HCT116 (cell line): ENCODE data around the gene CASP10. TPM values are rescaled to one million over a fixed set of nuclear protein-coding genes. Genes with fewer than 3 reads are reported as not detected.

ENCODE experiments used
- ATAC-seq: fragments of 200-7000 bp; cut with Tn5 transposase; 2 replicates; pipeline ENCODE4 v1.9.1; 2020; ENCODE audit warnings: mild to moderate bottlenecking, moderate library complexity
- BruUV-seq: library from RNA; stranded (reverse); fragments of 400-500 nt; replicated peaks from 2 replicates; lab custom pipeline; 2021; lab: Mats Ljungman, UMichigan
- CTCF ChIA-PET: fragments of 300-600 bp; sonication (Branson Sonifier 250); formaldehyde crosslinking; loops from one replicate; lab custom pipeline; 2021; ENCODE audit warnings: antibody characterized with exemption; lab: Charles Lee
- POLR2A ChIA-PET: fragments of 300-600, 350-600 bp; sonication (Branson Sonifier 250); formaldehyde crosslinking; loops from one replicate; lab custom pipeline; 2021; ENCODE audit warnings: antibody characterized with exemption; lab: Charles Lee
- RAD21 ChIA-PET, 2 experiments: fragments of 300-600 bp; sonication (Branson Sonifier 250); formaldehyde crosslinking; loops; one replicate each; lab custom pipeline; 2023; ENCODE audit warnings: low total read pairs in 2 of 2; ENCODE audit not compliant: uncharacterized antibody in 2 of 2, unreplicated experiment in 2 of 2, low non-redundant PET in 1 of 2; lab: Charles Lee
- DNase-seq: peaks from one replicate; pipeline ENCODE4 v3.0.0-alpha.2; 2010; ENCODE audit warnings: low read depth, low spot score
- H2AFZ ChIP-seq: fragments of 200-600 bp; shearing (Covaris generic), sonication (generic); 2 replicates; pipeline ENCODE4 v1.6.1; 2017; ENCODE audit warnings: low read depth, mixed run types, mixed read lengths, antibody characterized with exemption, low read length; ENCODE audit not compliant: poor library complexity, severe bottlenecking
- H3K27ac ChIP-seq: 2 replicates; pipeline ENCODE4 v1.5.1; 2012; ENCODE audit warnings: low read depth, low read length
- H3K27me3 ChIP-seq: fragments of 200-600 bp; sonication (generic); 2 replicates; pipeline ENCODE4 v1.6.1; 2016; ENCODE audit warnings: mixed run types, low read length, mixed read lengths; ENCODE audit not compliant: insufficient read depth
- H3K36me3 ChIP-seq, 2 experiments: fragments of 200-500 bp in 1 of 2; fragments of 200-600 bp in 1 of 2; sonication (Bioruptor generic) in 1 of 2; sonication (generic) in 1 of 2; 2 replicates each; pipeline versions ENCODE4 v1.5.1 to v1.6.1; 2014 to 2016; ENCODE audit warnings: low read length in 2 of 2, inconsistent platforms in 1 of 2, mixed read lengths in 1 of 2, mixed run types in 1 of 2; ENCODE audit not compliant: insufficient read depth in 2 of 2, control insufficient read depth in 1 of 2
- H3K4me1 ChIP-seq, 2 experiments: fragments of 200-600 bp in 1 of 2; sonication (generic) in 1 of 2; 2 replicates each; pipeline versions ENCODE4 v1.5.1 to v1.6.1; 2012 to 2017; ENCODE audit warnings: low read length in 2 of 2, inconsistent platforms in 1 of 2, mild to moderate bottlenecking in 1 of 2, mixed read lengths in 1 of 2, mixed run types in 1 of 2, moderate library complexity in 1 of 2; ENCODE audit not compliant: insufficient read depth in 2 of 2, control insufficient read depth in 1 of 2
- H3K4me2 ChIP-seq: fragments of 200-600 bp; sonication (generic); 2 replicates; pipeline ENCODE4 v1.6.1; 2017; ENCODE audit warnings: mixed run types, low read length, mixed read lengths
- H3K4me3 ChIP-seq, 2 experiments: fragments of 200-600 bp in 1 of 2; sonication (generic) in 1 of 2; replicated peaks in 1 of 2; 2 replicates each; pipeline ENCODE4 v1.5.1; 2011 to 2016; ENCODE audit warnings: low read length in 2 of 2, control low read depth in 1 of 2, low read depth in 1 of 2, mild to moderate bottlenecking in 1 of 2, mixed read lengths in 1 of 2, mixed run types in 1 of 2
- H3K79me2 ChIP-seq: fragments of 200-600 bp; sonication (generic); 2 replicates; pipeline ENCODE4 v1.6.1; 2017; ENCODE audit warnings: mild to moderate bottlenecking, mixed run types, low read length, moderate library complexity, mixed read lengths; ENCODE audit not compliant: insufficient read depth
- H3K9ac ChIP-seq: fragments of 200-600 bp; sonication (generic); 2 replicates; pipeline ENCODE4 v1.6.1; 2016; ENCODE audit warnings: low read length, mixed read lengths
- H3K9me2 ChIP-seq: fragments of 200-600 bp; sonication (generic), shearing (Covaris generic); 2 replicates; pipeline ENCODE4 v1.6.1; 2017; ENCODE audit warnings: mixed run types, mild to moderate bottlenecking, moderate library complexity; ENCODE audit not compliant: insufficient read depth
- H3K9me3 ChIP-seq, 2 experiments: fragments of 200-500 bp in 1 of 2; fragments of 200-600 bp in 1 of 2; sonication (Bioruptor generic) in 1 of 2; sonication (generic) in 1 of 2; 2 replicates each; pipeline ENCODE4 v1.6.1; 2014 to 2017; ENCODE audit warnings: low read length in 2 of 2, mixed read lengths in 2 of 2, inconsistent platforms in 1 of 2, low read depth in 1 of 2, mild to moderate bottlenecking in 1 of 2, mixed run types in 1 of 2, moderate library complexity in 1 of 2; ENCODE audit not compliant: control insufficient read depth in 1 of 2, insufficient read depth in 1 of 2
- H4K20me1 ChIP-seq: fragments of 200-600 bp; sonication (generic), shearing (Covaris generic); 2 replicates; pipeline ENCODE4 v1.6.1; 2017; ENCODE audit warnings: mixed run types, mild to moderate bottlenecking, moderate library complexity; ENCODE audit not compliant: insufficient read depth
- CBX3 ChIP-seq: IDR thresholded peaks from 2 replicates; pipeline ENCODE4 v1.6.1; 2012; ENCODE audit warnings: low read depth
- CEBPB ChIP-seq: IDR thresholded peaks from 2 replicates; pipeline ENCODE4 v1.6.1; 2012; ENCODE audit warnings: low read depth
- CTCF ChIP-seq, 3 experiments: fragments of 200-600 bp in 1 of 3; sonication (generic) in 1 of 3; IDR thresholded peaks in 2 of 3; conservative IDR thresholded peaks in 1 of 3; 2 replicates each; pipeline ENCODE4 v1.5.1; 2012 to 2017; ENCODE audit warnings: low read depth in 2 of 3, low read length in 2 of 3, antibody characterized with exemption in 1 of 3, borderline replicate concordance in 1 of 3, control low read depth in 1 of 3, mild to moderate bottlenecking in 1 of 3, mixed read lengths in 1 of 3, mixed run types in 1 of 3, moderate library complexity in 1 of 3; ENCODE audit not compliant: insufficient read depth in 1 of 3
- EGR1 ChIP-seq: IDR thresholded peaks from 2 replicates; pipeline ENCODE4 v1.6.1; 2012; ENCODE audit warnings: low read depth
- EZH2 ChIP-seq: fragments of 200-600 bp; sonication (generic); IDR thresholded peaks from 2 replicates; pipeline ENCODE4 v1.6.1; 2017; ENCODE audit warnings: antibody characterized with exemption, mixed run types
- EZH2phosphoT487 ChIP-seq: fragments of 200-600 bp; IDR thresholded peaks from 2 replicates; pipeline ENCODE4 v1.6.1; 2018; ENCODE audit warnings: antibody characterized with exemption, borderline replicate concordance
- FOSL1 ChIP-seq: IDR thresholded peaks from 2 replicates; pipeline ENCODE4 v1.6.1; 2012; ENCODE audit warnings: low read depth
- POLR2A ChIP-seq: IDR thresholded peaks from 2 replicates; pipeline ENCODE4 v1.7.0; 2011; ENCODE audit warnings: borderline replicate concordance; ENCODE audit not compliant: insufficient read depth, insufficient read length; ENCODE audit errors: extremely low read depth
- POLR2AphosphoS5 ChIP-seq: IDR thresholded peaks from 2 replicates; pipeline ENCODE4 v1.6.1; 2011; ENCODE audit warnings: mild to moderate bottlenecking, low read depth, low read length, moderate library complexity
- RAD21 ChIP-seq: IDR thresholded peaks from 2 replicates; pipeline ENCODE4 v1.6.1; 2012; ENCODE audit warnings: low read depth, mild to moderate bottlenecking
- SIN3A ChIP-seq: IDR thresholded peaks from 2 replicates; pipeline ENCODE4 v1.6.1; 2012; ENCODE audit warnings: low read depth
- TCF7L2 ChIP-seq: IDR thresholded peaks from 2 replicates; pipeline ENCODE4 v1.7.0; 2011; ENCODE audit warnings: borderline replicate concordance, inconsistent platforms; ENCODE audit not compliant: insufficient read depth, insufficient read length; ENCODE audit errors: extremely low read depth
- YY1 ChIP-seq: IDR thresholded peaks from 2 replicates; pipeline ENCODE4 v1.6.1; 2011; ENCODE audit warnings: low read length, low read depth, moderate library complexity, mild to moderate bottlenecking; ENCODE audit not compliant: insufficient replicate concordance; ENCODE audit errors: extremely low read depth
- ZFX ChIP-seq: fragments of 450-650 bp; IDR thresholded peaks from 2 replicates; pipeline ENCODE4 v1.6.1; 2017
- ZNF274 ChIP-seq: fragments of 200-500 bp; sonication (Bioruptor generic); IDR thresholded peaks from 2 replicates; pipeline ENCODE4 v1.6.1; 2014; ENCODE audit warnings: mild to moderate bottlenecking, low read depth, low read length, inconsistent platforms
- intact Hi-C: fragments of 100-400 bp; cut with micrococcal nuclease; formaldehyde crosslinking; loops from 2 replicates; pipeline ENCODE4 v1.10.0; 2022
- total RNA-seq: library from RNA; stranded (reverse); gene quantifications from one replicate; pipeline ENCODE4 v1.2.1, GENCODE V29; 2021; ENCODE audit not compliant: unreplicated experiment

The CASP10 gene
- total RNA-seq, 1 experiment from 2014 or later = 2.6 TPM

- no peaks in the 10 kb centered on the region for H3K36me3 ChIP-seq
- no peak overlapping the region for H3K27ac ChIP-seq
- no peak overlapping the region for H2AFZ ChIP-seq
- no peaks in the 10 kb centered on the region for H3K79me2 ChIP-seq
- no TSS peak for BruUV-seq
- no peak overlapping the region for H3K9ac ChIP-seq
- POLR2A ChIA-PET = no interaction called here
- DNase-seq (no peak), ATAC-seq (no peak)
- TF ChIP-seq EGR1 (no peak), YY1 (no peak), CBX3 (no peak), FOSL1 (no peak), EZH2phosphoT487 (no peak)
- H4K20me1 ChIP-seq = no peaks in the 10 kb centered on the region
- RAD21 ChIA-PET = no interaction called here
- CTCF ChIA-PET = no interaction called here
- no peaks in the 10 kb centered on the region for H3K9me2 ChIP-seq
- intact Hi-C loops = no loop called here
- no peak overlapping the region for H3K4me2 ChIP-seq
- H3K4me3 ChIP-seq = no peak overlapping the region
- no peaks in the 10 kb centered on the region for H3K27me3 ChIP-seq
- peaks cover 0 to 2% of the 10 kb centered on the region in 2 experiments; a peak in 1 of 4 replicates for H3K4me1 ChIP-seq
- H3K9me3 ChIP-seq = no peaks in the 10 kb centered on the region
Observed at GRCh38 chr2:201172279-201172678, 10.7 kb upstream of the CASP10 start.

- Histone ChIP-seq H3K4me3 (no peak overlapping the region), H2AFZ (no peak overlapping the region), H3K79me2 (no peaks in the 10 kb centered on the region), H3K4me1 (peaks cover 0 to 3% of the 10 kb centered on the region in 2 experiments; a peak in 1 of 4 replicates), H3K36me3 (no peaks in the 10 kb centered on the region), H3K9me2 (no peaks in the 10 kb centered on the region), H3K9ac (no peak overlapping the region), H3K9me3 (no peaks in the 10 kb centered on the region), H3K4me2 (no peak overlapping the region), H3K27ac (no peak overlapping the region), H4K20me1 (no peaks in the 10 kb centered on the region), H3K27me3 (no peaks in the 10 kb centered on the region)
- ChIA-PET CTCF (no interaction called here), RAD21 (no interaction called here), POLR2A (no interaction called here)
- intact Hi-C loops = no loop called here
- ATAC-seq = no peak
- DNase-seq = no peak
- TF ChIP-seq POLR2A = no peak
- no peak for TF ChIP-seq EZH2
- TF ChIP-seq EGR1 = no peak
- no peak for TF ChIP-seq POLR2AphosphoS5
- TF ChIP-seq TCF7L2 = no peak
- TF ChIP-seq CEBPB = no peak
- no peak for TF ChIP-seq RAD21
- no peak for TF ChIP-seq YY1
- TF ChIP-seq ZNF274 = no peak
- TF ChIP-seq ZFX = no peak
- TF ChIP-seq EZH2phosphoT487 = no peak
- no peak for TF ChIP-seq CTCF (IDR thresholded peaks at IDR 0.05 in 2 of 3, conservative IDR thresholded peaks at IDR 0.05 in 1 of 3; ENCODE audit: borderline replicate concordance in 1 of 3, insufficient read depth in 1 of 3, low read depth in 2 of 3, low read length in 2 of 3)
- TF ChIP-seq CBX3 = no peak
- no peak for TF ChIP-seq SIN3A
- BruUV-seq = no TSS peak
Observed at GRCh38 chr2:201174687-201175086, 8.3 kb upstream of the CASP10 start.
